B cell (primary cell): ENCODE results near the gene KIF4A. TPM values are rescaled to one million over a fixed set of nuclear protein-coding genes. Genes with fewer than 3 reads are reported as not detected.

Experiments
- ATAC-seq: fragments of 200-7000 bp; cut with Tn5 transposase; one replicate; pipeline ENCODE4 v1.10.0; 2021; ENCODE audit warnings: low read depth, mild to moderate bottlenecking, moderate number of reproducible peaks, moderate library complexity
- CTCF ChIA-PET: fragments of 350-600 bp; sonication (Branson Sonifier 250); formaldehyde crosslinking; loops from one replicate; lab custom pipeline; 2021; ENCODE audit warnings: antibody characterized with exemption, inconsistent platforms; lab: Charles Lee
- POLR2A ChIA-PET: fragments of 350-600 bp; sonication (Branson Sonifier 250); formaldehyde crosslinking; loops from one replicate; lab custom pipeline; 2021; ENCODE audit warnings: antibody characterized with exemption; lab: Charles Lee
- DNase-seq: peaks from one replicate; pipeline ENCODE4 v3.0.0; 2013
- H2AFZ ChIP-seq: 2 replicates; pipeline ENCODE4 v1.6.1; 2012; ENCODE audit warnings: mild to moderate bottlenecking, low read depth, low read length; ENCODE audit not compliant: insufficient read depth, poor library complexity, severe bottlenecking
- H3K27ac ChIP-seq, 2 donors: 1 replicate in 1 of 2; 2 replicates in 1 of 2; pipeline ENCODE4 v1.5.1; 2012 to 2013; ENCODE audit warnings: low read length in 2 of 2, mild to moderate bottlenecking in 2 of 2, moderate library complexity in 1 of 2
- H3K27me3 ChIP-seq, 4 experiments: fragments of 200-600 bp in 1 of 4; sonication (generic) in 1 of 4; replicated peaks in 1 of 4; 1 replicate in 2 of 4; 2 replicates in 2 of 4; pipeline versions ENCODE4 v1.6.1 to v1.7.0; 2013 to 2016; ENCODE audit warnings: low read length in 3 of 4, mild to moderate bottlenecking in 2 of 4, mixed read lengths in 1 of 4, moderate library complexity in 1 of 4; ENCODE audit not compliant: insufficient read depth in 4 of 4, control insufficient read depth in 3 of 4; ENCODE audit errors: control extremely low read depth in 1 of 4
- H3K36me3 ChIP-seq, 2 experiments: replicated peaks in 1 of 2; 1 replicate in 1 of 2; 2 replicates in 1 of 2; pipeline versions ENCODE4 v1.6.1 to v1.7.1; 2013; ENCODE audit warnings: low read length in 1 of 2; ENCODE audit not compliant: insufficient read depth in 2 of 2, control insufficient read depth in 1 of 2; ENCODE audit errors: control extremely low read depth in 1 of 2, extremely low read depth in 1 of 2
- H3K4me1 ChIP-seq, 2 donors: fragments of 200-600 bp in 1 of 2; sonication (generic) in 1 of 2; 1 replicate in 1 of 2; 2 replicates in 1 of 2; pipeline versions ENCODE4 v1.5.1 to v1.6.1; 2013 to 2017; ENCODE audit warnings: low read length in 2 of 2; ENCODE audit not compliant: control insufficient read depth in 2 of 2, insufficient read depth in 2 of 2
- H3K4me2 ChIP-seq: replicated peaks from 2 replicates; pipeline ENCODE3; 2012; ENCODE audit warnings: mild to moderate bottlenecking, low read depth, low read length; ENCODE audit not compliant: poor library complexity, severe bottlenecking
- H3K4me3 ChIP-seq, 5 experiments: fragments of 200-600 bp in 1 of 5; sonication (generic) in 1 of 5; 1 replicate in 3 of 5; 2 replicates in 2 of 5; pipeline versions ENCODE4 v1.5.1 to v1.7.0; 2011 to 2016; ENCODE audit warnings: low read length in 4 of 5, mild to moderate bottlenecking in 4 of 5, low read depth in 2 of 5, control low read depth in 1 of 5, moderate library complexity in 1 of 5; ENCODE audit not compliant: insufficient read depth in 1 of 5; ENCODE audit errors: control extremely low read depth in 1 of 5, extremely low read depth in 1 of 5
- H3K79me2 ChIP-seq: fragments of 200-600 bp; sonication (generic); one replicate; pipeline ENCODE4 v1.6.0; 2016; ENCODE audit warnings: low read length; ENCODE audit not compliant: control insufficient read depth, insufficient read depth
- H3K9ac ChIP-seq: fragments of 200-600 bp; sonication (generic); 2 replicates; pipeline ENCODE4 v1.6.1; 2017; ENCODE audit warnings: mild to moderate bottlenecking, low read length, moderate library complexity
- H3K9me3 ChIP-seq, 3 donors: one replicate each; pipeline versions ENCODE4 v1.6.1 to v1.7.1; 2013; ENCODE audit warnings: low read length in 2 of 3; ENCODE audit not compliant: control insufficient read depth in 2 of 3, insufficient read depth in 1 of 3; ENCODE audit errors: control extremely low read depth in 1 of 3
- H4K20me1 ChIP-seq: 2 replicates; pipeline ENCODE4 v1.6.0; 2012; ENCODE audit warnings: mild to moderate bottlenecking, low read length; ENCODE audit not compliant: insufficient read depth, control insufficient read depth, poor library complexity, severe bottlenecking
- H3K27ac Mint-ChIP-seq: one replicate; pipeline ENCODE4 v1.8.0; 2021; ENCODE audit warnings: mixed read lengths
- H3K27me3 Mint-ChIP-seq: one replicate; pipeline ENCODE4 v1.8.0; 2021; ENCODE audit warnings: mixed read lengths
- H3K4me1 Mint-ChIP-seq: one replicate; pipeline ENCODE4 v1.8.0; 2021; ENCODE audit warnings: mixed read lengths
- H3K4me3 Mint-ChIP-seq: one replicate; pipeline ENCODE4 v1.8.0; 2021; ENCODE audit warnings: mixed read lengths
- H3K9me3 Mint-ChIP-seq: one replicate; pipeline ENCODE4 v1.8.0; 2022; ENCODE audit warnings: mixed read lengths; ENCODE audit not compliant: insufficient read depth
- CTCF ChIP-seq: fragments of 200-600 bp; IDR thresholded peaks from one replicate; pipeline ENCODE4 v1.8.0; 2022; ENCODE audit warnings: antibody characterized with exemption, mild to moderate bottlenecking
- EZH2 ChIP-seq: IDR thresholded peaks from 2 replicates; pipeline ENCODE4 v1.6.1; 2012; ENCODE audit warnings: borderline replicate concordance, low read depth, mild to moderate bottlenecking, moderate library complexity, low read length; ENCODE audit not compliant: insufficient read depth, poor library complexity, severe bottlenecking
- WGBS: methylation state at CpG from one replicate; pipeline ENCODE4 v1.1.5; 2013; ENCODE audit warnings: missing lambda C conversion rate; ENCODE audit not compliant: insufficient coverage; 5-methylcytosine and 5-hydroxymethylcytosine counted together
- intact Hi-C: fragments of 100-400 bp; cut with micrococcal nuclease; formaldehyde crosslinking; loops from one replicate; pipeline ENCODE4 v1.10.0; 2022
- polyA plus RNA-seq: library from polyadenylated mRNA; depleted of rRNA; stranded (reverse); fragments of >200 nt; gene quantifications from 2 replicates; pipeline ENCODE4 v1.2.3, GENCODE V29; 2012
- total RNA-seq, 2 donors: library from RNA; stranded (reverse); fragments of 120-200 nt in 1 of 2; gene quantifications; 1 replicate in 1 of 2; 2 replicates in 1 of 2; pipeline versions ENCODE4 v1.2.3 to v1.2.4, GENCODE V29; 2013 to 2022

KIF4A gene
- total and polyA plus RNA-seq, 2 donors (not counting 1 experiment from before 2014, with no cell fraction given), result 0.06 to 0.07 TPM

- H3K4me1 ChIP-seq, result peaks cover 9 to 17% of the 10 kb centered on the region in 2 donors
- peak overlapping the region; percentile 81 for H2AFZ ChIP-seq
- H3K9me3 ChIP-seq, result no peaks in the 10 kb centered on the region
- H3K27ac Mint-ChIP-seq, result peak overlapping the region; percentile 93
- no peak for ATAC-seq
- WGBS, result 53% methylated on average over 6 of the region's 15 CpGs
- H3K9ac ChIP-seq, result peak overlapping the region; percentile 77
- H3K79me2 ChIP-seq, result no peaks in the 10 kb centered on the region
- intact Hi-C loops, result loop anchor here (1.0 kb wide), 1 partner anchor 236 kb away; no protein-coding TSS in a partner anchor
- H3K9me3 Mint-ChIP-seq, result no peaks in the 10 kb centered on the region
- no peak for DNase-seq
- H3K4me3 ChIP-seq, result peak overlapping the region in 4 of 5 experiments; percentile 56 to 82 (median 73)
- H3K27ac ChIP-seq, result peak overlapping the region in 1 of 2 donors; percentile 6
- H3K36me3 ChIP-seq, result no peaks in the 10 kb centered on the region
- POLR2A ChIA-PET, result interaction anchor here (0.8 kb wide), 1 partner anchor 299 kb away, joined by 3 read pairs; no protein-coding TSS in a partner anchor
- CTCF ChIA-PET, result interaction anchor here (0.9 to 3.7 kb wide), 6 partner anchors 10 to 349 kb away, joined by 3 to 10 read pairs (median 6); partner anchors contain the start of genes DLG3, GDPD2 and IGBP1
- no peaks in the 10 kb centered on the region for H4K20me1 ChIP-seq
- TF ChIP-seq CTCF (no peak), EZH2 (no peak)
- peaks cover 8% of the 10 kb centered on the region for H3K27me3 Mint-ChIP-seq
- H3K4me3 Mint-ChIP-seq, result peak overlapping the region; percentile 92
- peak overlapping the region; percentile 87 for H3K4me2 ChIP-seq
- H3K4me1 Mint-ChIP-seq, result peaks cover 19% of the 10 kb centered on the region
- no peaks in the 10 kb centered on the region for H3K27me3 ChIP-seq
Measured at GRCh38 chrX:70432936-70433847, 143.3 kb downstream of the KIF4A start.
